Psoas muscle (tissue), 8 donors: ENCODE measurements around the gene SLCO6A1. TPM values are rescaled to one million over a fixed set of nuclear protein-coding genes. Genes with fewer than 3 reads are reported as not detected.

Experiments
- ATAC-seq, 4 donors: fragments of 200-7000 bp; cut with Tn5 transposase; one replicate each; pipeline ENCODE4 v1.9.1; 2020; ENCODE audit warnings: moderate library complexity in 3 of 4, mild to moderate bottlenecking in 2 of 4
- DNase-seq, 2 donors: peaks; one replicate each; pipeline ENCODE4 v3.0.0-alpha.2; 2020
- H3K27ac ChIP-seq: fragments of 200-600 bp; one replicate; pipeline ENCODE4 v1.8.0; 2022
- H3K27me3 ChIP-seq, 3 donors: fragments of 200-600 bp in 1 of 3; one replicate each; pipeline versions ENCODE4 v1.6.1 to v1.8.0; 2013 to 2022; ENCODE audit warnings: low read length in 2 of 3, mild to moderate bottlenecking in 2 of 3, moderate library complexity in 1 of 3; ENCODE audit not compliant: insufficient read depth in 3 of 3
- H3K36me3 ChIP-seq, 2 donors: fragments of 200-600 bp in 1 of 2; one replicate each; pipeline versions ENCODE4 v1.6.1 to v1.8.0; 2013 to 2022; ENCODE audit warnings: low read depth in 1 of 2, mild to moderate bottlenecking in 1 of 2, moderate library complexity in 1 of 2; ENCODE audit not compliant: insufficient read depth in 1 of 2
- H3K4me1 ChIP-seq: fragments of 200-600 bp; one replicate; pipeline ENCODE4 v1.8.0; 2022
- H3K4me3 ChIP-seq: fragments of 200-600 bp; one replicate; pipeline ENCODE4 v1.8.0; 2022; ENCODE audit warnings: mild to moderate bottlenecking
- H3K9me3 ChIP-seq: fragments of 200-600 bp; one replicate; pipeline ENCODE4 v1.8.0; 2022
- CTCF ChIP-seq: fragments of 200-600 bp; IDR thresholded peaks from one replicate; pipeline ENCODE4 v1.8.0; 2022; ENCODE audit warnings: antibody characterized with exemption
- WGBS, 3 donors: extraction: QIAGEN DNeasy Blood & Tissue Kit; methylation state at CpG; one replicate each; pipeline versions ENCODE4 v1.1.6 to v1.1.7; 2013; 5-methylcytosine and 5-hydroxymethylcytosine counted together
- intact Hi-C, 2 donors: fragments of 100-400 bp; cut with DNase I; formaldehyde crosslinking; loops; one replicate each; pipeline versions ENCODE4 v1.11.0 to v1.14.2; 2022
- polyA plus RNA-seq, 3 donors: library from polyadenylated mRNA; stranded (reverse); fragments of 200-250 nt; gene quantifications; one replicate each; pipeline ENCODE4 v1.2.3, GENCODE V29; 2013
- total RNA-seq, 4 donors: library from RNA; stranded (reverse); fragmentation: NEBNext Ultra II Directional in 2 of 4; extraction: Animal tissue kit (Norgen Biotek cat#: 25700) in 2 of 4; gene quantifications; one replicate each; pipeline versions ENCODE4 v1.2.1 to v1.2.4, GENCODE V29; 2021 to 2023
- donor health status: healthy with polysubstance abuse.
- donor health status: DM: no; HTN: no; CAD: no; lungs with moderate emphysema.
- donor health status: Bipolar disorder and iron deficiency.
- donor health status: healthy.
- donor health status: DM: yes; HTN: yes; CAD: no.
- donor health status: DM: no; HTN: no; CAD: no.
- donor health status: DM: no; HTN: no; CAD: no.
- donor health status: DM: yes; HTN: yes; CAD: no.

SLCO6A1 gene
- total and polyA plus RNA-seq, 7 donors: not detected

DNA sequence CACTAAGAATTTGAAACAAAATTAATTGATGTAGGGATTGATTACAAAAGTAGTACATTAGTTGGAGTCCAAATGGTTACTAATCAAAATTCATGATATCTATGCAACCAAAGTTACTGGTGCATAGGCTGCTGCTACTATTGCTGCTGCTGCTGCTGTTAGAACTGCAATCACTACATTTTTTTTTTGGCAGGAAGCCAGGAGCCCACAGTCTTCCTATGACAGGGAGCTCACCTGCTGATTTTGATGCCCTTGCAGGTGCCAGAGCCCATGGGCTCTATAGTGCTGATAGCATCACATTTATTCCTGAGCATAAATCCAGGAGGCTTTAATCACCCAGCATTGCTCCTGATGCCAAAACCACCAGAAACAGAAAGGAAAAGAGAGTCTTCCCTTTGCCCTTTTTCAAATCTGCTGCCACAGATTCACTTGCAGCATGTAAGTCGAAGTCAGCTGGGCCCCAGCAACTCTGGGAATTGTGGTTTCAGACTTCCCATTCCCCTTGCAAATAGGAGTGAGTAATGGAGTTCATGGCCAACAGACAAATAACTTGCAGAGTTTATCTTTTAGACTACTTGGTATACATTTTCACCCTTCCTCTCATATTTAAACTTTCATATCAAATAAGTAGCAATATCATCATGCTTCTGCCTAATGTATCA lies 17.6 kb downstream of the SLCO6A1 start:
- intact Hi-C loops: no loop called here
- no peak for TF ChIP-seq CTCF
- Histone ChIP-seq H3K4me1 (no peaks in the 10 kb centered on the region), H3K36me3 (no peaks in the 10 kb centered on the region), H3K27me3 (no peaks in the 10 kb centered on the region), H3K27ac (no peak overlapping the region), H3K4me3 (no peak overlapping the region), H3K9me3 (no peaks in the 10 kb centered on the region)
- DNase-seq (no peak), ATAC-seq (no peak)
- WGBS, 3 donors: 40 to 50% (median 40%) methylated on average over 1 of the region's 1 CpG

GRCh38 chr5:102453716-102454115 lies 45.1 kb downstream of the SLCO6A1 start:
- no peaks in the 10 kb centered on the region for H3K4me1 ChIP-seq
- DNase-seq: no peak
- no peak overlapping the region for H3K27ac ChIP-seq
- no peak overlapping the region for H3K4me3 ChIP-seq
- ATAC-seq: no peak
- no peaks in the 10 kb centered on the region for H3K9me3 ChIP-seq
- no peaks in the 10 kb centered on the region for H3K27me3 ChIP-seq
- intact Hi-C loops: no loop called here
- TF ChIP-seq CTCF: no peak
- H3K36me3 ChIP-seq: no peaks in the 10 kb centered on the region

GRCh38 chr5:102451082-102451481 lies 47.7 kb downstream of the SLCO6A1 start:
- intact Hi-C loops: no loop called here
- WGBS, 3 donors: 78 to 94% (median 87%) methylated on average over 3 of the region's 3 CpGs

GRCh38 chr5:102450313-102450990 lies 48.3 kb downstream of the SLCO6A1 start:
- H3K9me3 ChIP-seq: no peaks in the 10 kb centered on the region
- H3K36me3 ChIP-seq: no peaks in the 10 kb centered on the region
- intact Hi-C loops: no loop called here
- H3K27me3 ChIP-seq: no peaks in the 10 kb centered on the region
- no peak for TF ChIP-seq CTCF
- no peaks in the 10 kb centered on the region for H3K4me1 ChIP-seq
- DNase-seq (no peak), ATAC-seq (no peak)
- H3K27ac ChIP-seq: no peak overlapping the region
- H3K4me3 ChIP-seq: no peak overlapping the region
- 87 to 89% (median 88%) methylated on average over 5 of the region's 5 CpGs for whole genome bisulfite sequencing, 3 donors

More at GRCh38 chr5:102451082-102451481, 47.7 kb downstream of the SLCO6A1 start:
- no peak overlapping the region for H3K4me3 ChIP-seq
- H3K9me3 ChIP-seq: no peaks in the 10 kb centered on the region
- no peak for ATAC-seq
- no peak for DNase-seq
- TF ChIP-seq CTCF: no peak
- no peaks in the 10 kb centered on the region for H3K36me3 ChIP-seq
- H3K4me1 ChIP-seq: no peaks in the 10 kb centered on the region
- no peaks in the 10 kb centered on the region for H3K27me3 ChIP-seq
- no peak overlapping the region for H3K27ac ChIP-seq
